Right lung (tissue), 5 donors: ENCODE measurements around the gene CHCHD10. TPM values are rescaled to one million over a fixed set of nuclear protein-coding genes. Genes with fewer than 3 reads are reported as not detected.
"Not testable (repeated sequence)": the region's sequence is repeated elsewhere in the genome, so short reads cannot be mapped to it uniquely, and the experiment has no call there.

Source experiments
- DNase-seq, 2 donors: peaks; one replicate each; pipeline ENCODE4 v3.0.0-alpha.2; 2013
- polyA plus RNA-seq, 5 donors: library from polyadenylated mRNA; unstranded; fragments of 120-200 nt; gene quantifications; one replicate each; pipeline versions ENCODE4 v1.2.1 to v1.2.3, GENCODE V29; 2013; ENCODE audit warnings: inconsistent platforms in 1 of 5, low replicate concordance in 1 of 5; ENCODE audit not compliant: insufficient read length in 5 of 5, insufficient read depth in 1 of 5

The CHCHD10 gene
- polyA plus RNA-seq, 5 donors: 18.4 to 38.4 (median 24.0) TPM

DNA sequence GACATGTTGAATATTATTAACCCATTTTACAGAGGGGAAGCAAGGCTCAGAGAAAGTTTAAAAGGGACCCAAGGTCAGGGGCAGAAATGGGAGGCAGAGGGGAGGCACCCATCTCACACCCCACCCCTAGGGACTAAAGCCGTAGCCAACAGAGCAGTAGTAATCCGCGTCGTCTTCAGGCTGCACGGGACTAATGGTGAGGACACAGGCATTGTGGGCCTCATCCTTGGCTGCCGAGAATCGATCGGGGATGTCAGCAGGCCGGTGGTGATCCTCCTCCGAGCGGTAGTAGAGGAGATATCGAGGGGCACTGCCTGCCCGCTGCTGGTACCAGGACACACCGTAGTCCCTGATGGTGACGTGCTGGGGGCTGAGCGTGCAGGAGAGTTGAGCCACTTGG lies 15.0 kb downstream of the CHCHD10 start:
- no peak for DNase-seq

DNA sequence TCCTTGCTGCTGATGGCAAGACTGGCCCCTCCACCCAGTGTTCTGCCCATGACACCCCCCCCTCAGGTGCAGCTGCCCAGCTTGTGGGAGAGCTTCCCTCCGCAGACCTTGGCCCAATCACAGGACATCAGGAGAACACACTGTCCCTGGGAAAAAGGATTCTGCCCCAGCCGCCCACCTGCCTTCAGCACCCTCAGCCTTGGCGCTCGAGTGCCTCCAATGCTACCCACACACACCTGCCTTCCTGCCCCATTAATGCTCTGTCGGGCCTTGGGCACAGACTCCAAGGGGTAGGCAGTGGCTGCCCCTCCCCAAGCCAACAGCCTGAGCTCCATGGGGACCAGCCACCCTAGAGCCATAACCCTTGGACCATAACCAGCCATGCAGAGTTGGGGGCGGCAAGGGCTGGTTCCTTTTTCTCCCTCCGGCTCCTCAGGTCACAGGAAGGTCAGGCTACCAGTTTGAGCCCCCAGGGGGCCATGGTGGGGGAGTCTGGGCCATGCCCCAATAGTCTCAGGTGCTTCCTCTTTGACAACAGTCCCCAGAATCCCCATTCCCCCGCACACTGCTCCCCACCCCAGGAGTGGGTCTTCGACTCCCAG lies 15.6 kb downstream of the CHCHD10 start:
- no peak for DNase-seq

DNA sequence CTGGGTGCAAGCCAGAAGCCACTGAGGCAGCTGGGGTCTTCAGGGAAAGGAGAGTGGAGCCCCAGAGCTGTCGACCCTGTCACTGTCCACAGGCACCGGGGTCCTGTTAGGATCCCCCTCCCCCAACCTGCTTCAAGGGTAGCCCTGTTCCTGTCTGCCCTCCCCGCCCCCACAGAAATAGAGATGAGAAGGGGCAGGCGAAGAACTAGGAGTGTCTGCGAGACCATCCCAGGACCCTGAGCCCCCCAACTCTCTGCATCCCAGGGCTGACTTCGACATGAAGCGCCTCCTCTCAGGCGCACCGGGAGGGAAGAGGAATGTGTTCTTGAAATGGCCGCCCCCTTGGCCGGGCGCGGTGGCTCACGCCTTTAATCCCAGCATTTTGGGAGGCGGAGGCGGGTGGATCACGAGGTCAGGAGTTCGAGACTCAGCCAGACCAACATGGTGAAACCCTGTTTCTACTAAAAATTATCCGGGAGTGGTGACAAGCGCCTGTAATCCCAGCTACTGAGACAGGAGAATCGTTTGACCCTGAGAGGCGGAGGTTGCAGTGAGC lies 16.3 kb downstream of the CHCHD10 start:
- no peak for DNase-seq

DNA sequence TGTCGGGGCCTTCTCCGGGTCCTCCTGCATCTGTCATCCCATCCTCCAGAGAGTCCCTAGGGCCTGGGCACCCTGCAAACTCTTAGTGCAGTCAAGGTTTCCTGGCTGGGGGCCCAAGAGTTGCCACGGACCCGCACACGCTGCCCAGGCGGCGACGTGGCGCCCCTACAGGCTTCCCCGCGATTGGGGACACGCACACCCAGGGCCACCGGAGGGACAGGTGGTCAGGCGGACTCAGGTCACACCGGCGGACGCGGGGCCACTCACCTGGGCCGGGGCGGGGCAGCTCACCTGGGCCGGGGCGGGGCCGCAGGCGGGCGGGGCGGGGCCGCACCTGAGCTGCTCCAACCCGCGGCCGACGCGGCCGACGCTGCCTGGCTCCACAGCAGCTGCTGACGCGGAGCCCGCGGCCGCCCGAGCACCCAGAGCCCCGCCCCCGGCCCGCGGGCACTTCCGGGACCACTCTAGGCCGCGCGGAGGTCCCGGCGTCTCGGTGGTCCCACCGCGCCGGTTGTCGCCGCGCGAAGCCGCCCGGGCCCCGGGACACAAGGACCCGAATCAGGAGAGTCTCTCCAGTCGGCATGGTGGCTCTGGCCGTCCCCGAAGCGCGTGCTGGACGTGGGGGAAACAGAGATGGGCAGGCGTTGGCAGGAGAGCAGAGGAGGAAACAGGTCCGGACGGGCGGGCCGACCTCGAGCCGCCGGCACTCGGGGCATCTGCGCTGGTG lies 16.9 kb downstream of the CHCHD10 start, which contains the start of gene ZNF70:
TSS of gene ZNF70 (minus strand) at position 399 of the 727 bp plus-strand sequence. CDS start 5,972 bp downstream, outside the sequence.
- DNase-seq: peak; percentile 83 to 87

DNA sequence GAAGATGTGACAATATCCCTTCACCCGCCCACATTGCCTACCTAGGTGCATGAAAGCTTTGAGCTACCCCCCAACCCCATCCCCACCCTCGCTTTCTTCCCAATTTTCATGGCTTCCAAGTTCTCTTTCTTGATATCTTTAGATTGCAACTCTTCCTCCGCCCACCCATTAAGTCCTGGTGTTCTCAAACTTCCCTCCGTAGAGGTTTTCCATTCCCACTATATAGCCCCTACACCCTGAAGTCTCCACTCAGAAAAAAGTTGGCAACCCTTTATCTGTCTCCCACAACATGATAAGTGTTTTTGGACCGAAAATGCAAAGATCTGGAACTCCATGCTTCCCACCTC lies 17.4 kb downstream of the CHCHD10 start:
- no peak for DNase-seq

DNA sequence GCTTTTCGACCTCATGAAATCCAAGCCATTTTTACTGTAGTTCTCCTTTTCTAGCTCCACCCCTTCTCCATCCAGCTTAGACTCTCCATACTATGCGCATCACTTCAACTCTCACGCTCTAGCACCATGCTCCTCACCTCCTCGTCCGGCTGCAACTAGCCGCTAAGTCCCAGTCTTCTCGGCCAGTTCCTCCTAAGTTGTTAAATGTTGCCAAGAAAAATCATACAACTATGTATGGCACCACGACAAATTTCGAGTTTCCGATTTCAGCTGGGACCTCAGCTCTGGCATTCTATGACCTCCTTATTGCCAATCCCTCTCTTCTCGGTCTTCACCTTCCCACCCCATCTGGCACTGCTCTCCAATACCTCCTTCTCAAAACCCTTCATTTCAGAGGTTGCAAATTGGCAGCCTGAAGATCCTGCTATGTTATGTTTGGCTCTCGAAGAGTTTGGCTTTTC lies 17.9 kb downstream of the CHCHD10 start:
- DNase-seq: no peak

DNA sequence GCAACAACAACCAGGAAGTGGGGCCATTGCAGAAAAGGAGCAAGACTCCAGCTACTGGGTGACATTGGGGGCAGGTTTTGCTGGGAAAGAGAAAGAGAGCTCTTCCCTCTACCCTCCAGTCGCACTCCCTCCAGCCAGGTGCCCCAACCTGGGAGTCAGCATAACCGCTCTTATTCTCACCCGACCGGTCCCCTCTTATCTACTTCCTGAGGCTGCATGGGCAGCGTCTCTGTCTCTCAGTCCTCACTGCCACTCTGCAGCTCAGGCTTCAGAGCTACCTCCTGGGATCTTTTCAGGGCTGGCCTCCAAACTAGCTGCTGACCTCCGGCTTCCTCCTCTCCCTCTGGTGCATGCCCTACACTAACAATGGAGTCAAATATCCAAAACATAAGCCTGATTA lies 22.0 kb downstream of the CHCHD10 start:
- DNase-seq: no peak

DNA sequence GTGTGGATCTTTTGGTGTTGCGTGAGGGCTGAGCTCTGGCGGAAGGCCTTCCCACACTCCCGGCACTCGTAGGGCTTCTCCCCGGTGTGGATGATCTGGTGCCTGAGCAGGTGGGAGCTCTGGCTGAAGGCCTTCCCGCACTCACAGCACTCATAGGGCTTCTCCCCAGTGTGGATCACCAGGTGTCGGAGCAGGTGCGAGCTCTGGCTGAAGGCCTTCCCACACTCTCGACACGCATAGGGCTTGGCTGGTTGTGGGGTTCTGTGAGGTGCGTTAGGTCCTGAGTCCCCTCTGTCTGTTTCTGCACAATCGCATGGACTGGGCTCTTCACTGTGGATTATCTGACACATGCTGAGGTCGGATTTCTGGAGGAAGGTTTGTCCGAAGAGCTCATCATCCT lies 23.3 kb downstream of the CHCHD10 start:
- DNase-seq: no peak

DNA sequence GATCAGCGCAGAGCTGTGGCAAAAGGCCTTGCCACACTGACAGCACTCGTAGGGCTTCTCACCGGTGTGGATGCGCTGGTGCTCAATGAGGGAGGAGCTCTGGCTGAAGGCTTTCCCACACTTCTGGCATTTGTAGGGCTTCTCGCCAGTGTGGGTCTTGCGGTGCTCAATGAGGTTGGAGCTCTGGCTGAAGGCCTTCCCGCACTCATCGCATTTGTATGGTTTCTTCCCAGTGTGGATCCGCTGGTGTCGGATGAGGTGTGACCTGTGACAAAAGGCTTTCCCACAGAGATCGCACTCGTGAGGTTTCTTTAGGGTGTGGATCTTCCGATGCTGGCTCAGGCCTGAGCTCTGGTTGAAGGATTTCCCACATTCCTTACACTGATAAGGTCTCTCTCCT lies 23.8 kb downstream of the CHCHD10 start:
- DNase-seq: no peak

DNA sequence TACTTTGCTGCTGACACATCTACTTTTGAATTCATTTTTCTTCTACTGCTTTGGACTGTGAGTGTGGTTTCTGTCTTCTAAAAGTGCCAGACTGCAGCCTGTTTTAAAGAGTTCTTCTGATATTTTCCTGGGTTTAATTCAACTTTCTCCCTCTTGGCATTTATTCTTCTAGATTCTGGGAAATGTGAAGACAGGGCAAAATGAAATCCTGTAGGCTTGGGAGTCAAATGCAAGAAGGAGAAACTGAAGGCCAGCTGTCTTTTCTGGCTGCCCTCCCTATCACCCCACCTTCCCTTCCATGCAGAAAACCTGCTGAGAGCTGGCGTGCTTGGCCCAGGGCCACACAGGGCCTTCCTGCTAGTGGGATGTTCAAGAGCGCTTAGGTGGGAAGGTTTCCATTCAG lies 24.5 kb downstream of the CHCHD10 start:
- DNase-seq: no peak

DNA sequence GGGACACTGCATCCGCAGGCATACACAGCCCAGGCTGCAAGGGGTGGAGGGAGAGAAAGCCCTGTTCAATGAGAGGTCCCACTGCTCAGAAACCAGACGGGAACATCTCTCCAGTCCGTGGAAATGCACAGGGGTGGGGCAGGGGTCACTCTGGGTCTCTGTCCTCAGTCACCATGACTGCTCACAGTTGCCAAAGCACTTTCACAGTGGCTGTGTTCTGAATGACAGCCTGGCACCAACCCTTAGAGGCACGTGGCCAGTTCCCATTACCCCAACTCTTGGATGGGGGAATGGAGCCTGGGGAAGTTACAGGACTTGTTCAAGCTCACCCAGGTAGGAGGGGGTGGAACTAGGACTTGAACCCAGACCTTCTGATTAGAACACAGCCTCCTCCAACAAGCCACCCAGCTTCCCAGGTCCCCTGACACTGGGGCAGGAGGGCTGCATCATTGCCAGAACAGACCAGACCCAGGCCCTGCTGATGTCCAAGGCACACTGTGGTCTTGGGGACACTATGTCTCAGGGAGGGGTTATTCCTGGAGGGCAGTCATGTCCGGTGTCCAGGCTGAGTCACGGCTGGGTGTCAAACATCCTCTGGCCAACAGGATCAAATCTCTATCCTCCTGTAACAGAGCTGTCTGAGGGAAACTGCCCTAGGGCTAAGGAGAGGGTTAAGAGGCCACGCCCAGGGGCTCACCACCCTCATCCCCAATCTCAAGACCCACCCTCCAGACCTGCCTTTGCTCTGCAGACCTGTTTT lies 25.1 kb downstream of the CHCHD10 start:
- no peak for DNase-seq

DNA sequence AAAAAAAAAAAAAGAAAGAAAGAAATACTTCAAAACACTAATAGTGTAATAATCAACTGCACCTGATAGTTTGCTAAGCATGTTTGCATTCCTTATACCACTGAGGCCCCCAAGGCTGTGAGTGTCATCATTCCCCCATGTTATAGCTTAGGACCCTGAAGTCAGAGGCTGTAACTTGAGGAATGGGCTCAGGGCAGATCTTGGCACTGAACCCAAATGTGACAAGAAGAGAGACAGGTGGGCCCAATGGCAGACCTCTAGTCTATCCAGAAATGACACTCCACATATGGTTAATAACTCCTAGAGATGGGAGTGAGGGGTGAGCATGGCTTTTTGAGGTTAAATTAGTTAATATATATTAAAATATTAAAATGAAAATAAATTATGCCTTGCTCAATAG lies 30.1 kb downstream of the CHCHD10 start:
- no peak for DNase-seq

DNA sequence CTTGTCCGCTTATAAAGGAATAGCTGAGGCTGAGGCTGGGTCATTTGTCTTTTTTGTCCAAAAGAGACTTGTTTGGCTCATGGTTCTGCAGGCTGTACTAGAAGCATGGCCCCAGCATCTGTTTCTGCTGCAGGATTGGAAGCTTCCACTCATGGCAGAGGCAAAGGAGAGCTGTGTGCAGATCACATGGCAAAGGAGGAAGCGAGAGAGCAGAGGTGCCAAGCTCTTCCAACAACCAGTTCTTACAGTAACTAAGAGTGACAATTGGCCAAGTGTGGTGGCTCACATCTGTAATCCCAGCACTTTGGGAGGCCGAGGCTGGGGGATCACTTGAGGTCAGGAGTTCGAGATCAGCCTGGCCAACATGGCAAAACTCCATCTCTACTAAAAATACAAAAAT lies 39.7 kb downstream of the CHCHD10 start:
- not testable (repeated sequence) for DNase-seq

DNA sequence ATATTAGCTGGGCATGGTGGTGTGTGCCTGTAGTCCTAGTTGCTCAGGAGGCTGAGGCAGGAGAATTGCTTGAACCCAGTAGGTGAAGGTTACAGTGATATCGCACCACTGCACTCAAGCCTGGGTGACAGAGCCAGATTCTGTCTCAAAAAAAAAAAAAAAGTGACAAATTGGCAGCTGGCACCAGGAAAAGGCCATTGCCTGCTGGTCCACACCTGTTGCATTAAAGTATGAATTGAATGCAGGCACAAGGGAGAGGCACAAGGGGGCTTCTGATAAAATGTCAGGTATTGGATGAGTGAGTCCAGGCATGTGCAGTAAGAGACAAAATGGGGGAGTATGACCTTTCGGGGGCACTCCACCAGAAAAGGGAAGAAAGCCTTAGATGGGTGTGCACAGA lies 45.0 kb downstream of the CHCHD10 start:
- DNase-seq: no peak

DNA sequence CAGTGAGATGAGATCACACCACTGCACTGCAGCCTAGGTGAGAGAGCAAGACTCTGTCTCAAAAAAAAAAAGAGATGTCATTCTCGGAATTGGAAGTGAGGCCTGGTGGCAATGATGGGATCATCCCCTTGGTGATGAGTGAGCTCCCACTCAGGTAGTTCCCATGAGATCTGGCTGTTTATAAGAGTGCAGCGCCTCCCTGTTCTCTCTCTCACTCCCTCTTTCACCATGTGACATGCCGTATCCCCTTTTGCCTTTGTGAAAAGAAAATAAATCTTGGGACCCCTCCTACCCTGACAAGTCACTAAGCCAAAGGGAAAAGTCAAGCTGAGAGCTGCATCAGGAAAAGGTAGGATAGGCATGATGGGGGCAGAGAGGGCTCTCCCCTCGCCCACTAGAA lies 45.6 kb downstream of the CHCHD10 start:
- no peak for DNase-seq

DNA sequence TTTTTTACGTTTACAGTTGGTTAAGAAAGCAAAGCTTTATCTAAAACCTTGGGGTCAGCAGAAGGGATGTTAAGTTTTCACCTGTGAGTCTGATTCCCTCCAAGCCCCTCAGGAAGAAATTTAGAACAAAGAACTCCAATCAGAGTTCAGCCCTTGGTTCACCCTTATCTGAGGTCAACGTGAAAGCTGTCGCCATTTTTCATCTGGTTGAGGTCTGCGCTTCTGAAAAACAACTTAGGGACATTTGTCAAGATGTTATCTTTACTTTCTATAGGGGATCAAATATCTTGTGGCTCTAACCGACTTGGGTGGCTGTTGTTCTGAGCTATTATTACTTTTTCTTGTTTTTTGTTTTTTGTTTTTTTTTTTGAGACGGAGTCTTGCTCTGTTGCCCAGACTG lies 46.9 kb downstream of the CHCHD10 start:
- DNase-seq: no peak

DNA sequence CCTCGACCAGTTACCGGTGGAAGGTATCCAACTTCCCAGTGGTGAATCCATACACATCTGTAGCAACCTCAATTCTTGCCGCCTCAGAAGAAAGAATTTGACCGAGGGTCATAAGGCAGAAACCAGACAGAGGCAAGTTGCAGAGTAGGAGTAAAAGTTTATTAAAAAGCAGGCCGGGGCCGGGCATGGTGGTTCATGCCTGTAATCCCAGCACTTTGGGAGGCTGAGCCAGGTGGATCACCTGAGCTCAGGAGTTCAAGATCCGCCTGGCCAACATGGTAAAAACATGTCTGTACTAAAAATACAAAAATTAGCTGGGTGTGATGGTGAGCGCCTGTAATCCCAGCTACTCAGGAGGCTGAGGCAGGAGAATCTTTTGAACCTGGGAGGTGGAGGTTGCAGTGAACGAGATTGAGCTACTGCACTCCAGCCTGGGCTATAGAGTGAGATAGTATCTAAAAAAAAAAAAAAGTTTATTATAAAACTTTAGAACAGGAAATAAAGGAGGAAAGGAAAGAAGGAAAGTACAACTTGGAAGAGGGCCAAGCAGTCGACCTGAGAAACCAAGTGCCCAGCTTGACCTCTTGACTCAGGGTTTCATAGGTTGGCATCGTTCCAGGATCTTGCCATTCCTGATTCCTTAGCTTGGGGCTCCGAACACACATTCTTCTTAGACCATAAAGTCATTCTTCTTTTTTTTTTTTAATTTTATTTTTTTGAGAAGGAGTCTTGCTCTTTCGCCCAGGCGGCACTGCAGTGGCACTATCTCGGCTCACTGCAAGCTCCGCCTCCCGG lies 49.2 kb downstream of the CHCHD10 start:
- DNase-seq: no peak

DNA sequence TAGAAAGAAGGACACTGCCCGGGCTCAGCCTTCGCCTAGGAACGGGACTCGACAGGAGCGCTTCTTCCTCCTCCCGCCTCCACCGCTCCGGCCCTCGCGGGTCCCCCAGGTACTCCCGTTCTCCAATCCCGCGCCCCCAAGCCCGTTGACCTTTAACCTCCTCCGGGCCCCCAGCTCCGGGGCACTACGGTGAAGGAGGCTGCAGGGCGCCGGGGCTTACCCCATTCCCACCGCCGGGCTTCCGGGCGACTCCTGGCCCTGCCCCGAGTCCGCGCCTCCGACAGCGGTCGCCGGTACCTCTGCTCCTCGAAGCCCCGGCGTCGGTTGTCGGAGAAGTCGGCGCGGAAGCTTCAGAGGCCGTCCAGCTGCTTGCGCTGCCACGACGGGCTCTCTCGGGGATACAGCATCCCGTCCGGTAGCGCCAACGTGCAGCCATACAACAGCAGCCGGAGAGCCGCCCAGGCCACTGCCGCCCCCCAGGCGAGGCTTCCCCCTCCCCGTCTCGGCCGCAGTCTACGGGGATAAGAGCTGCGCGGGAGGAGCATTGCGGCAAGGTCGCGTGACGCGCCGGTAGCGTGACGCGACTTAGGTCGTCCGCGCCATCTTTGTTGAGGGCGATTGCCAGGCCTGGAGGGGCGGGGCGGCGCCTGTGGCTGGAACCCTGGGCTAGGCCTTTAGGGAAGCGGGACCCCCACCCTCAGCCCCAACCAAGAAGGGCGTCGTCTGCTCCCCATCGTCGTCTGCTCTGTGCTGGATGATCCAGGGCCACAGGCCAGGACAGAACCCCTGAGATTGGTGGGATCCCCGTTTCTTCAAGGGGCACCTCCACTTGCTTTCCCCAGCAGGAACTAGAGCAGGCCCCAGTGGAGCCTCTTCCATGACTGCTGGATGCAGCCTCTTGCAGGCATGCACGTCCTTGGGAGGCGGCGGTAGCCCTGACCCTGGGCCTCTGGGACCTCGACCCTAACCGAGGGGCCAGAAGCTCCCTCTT lies 50.7 kb downstream of the CHCHD10 start:
- DNase-seq: peak; percentile 85 to 86
